Measurements from ENCODE around the gene POLE. TPM values are rescaled to one million over a fixed set of nuclear protein-coding genes. Genes with fewer than 3 reads are reported as not detected.

The POLE gene
- total RNA-seq, 1 donor from 2014 or later = 44.7 TPM

DNA sequence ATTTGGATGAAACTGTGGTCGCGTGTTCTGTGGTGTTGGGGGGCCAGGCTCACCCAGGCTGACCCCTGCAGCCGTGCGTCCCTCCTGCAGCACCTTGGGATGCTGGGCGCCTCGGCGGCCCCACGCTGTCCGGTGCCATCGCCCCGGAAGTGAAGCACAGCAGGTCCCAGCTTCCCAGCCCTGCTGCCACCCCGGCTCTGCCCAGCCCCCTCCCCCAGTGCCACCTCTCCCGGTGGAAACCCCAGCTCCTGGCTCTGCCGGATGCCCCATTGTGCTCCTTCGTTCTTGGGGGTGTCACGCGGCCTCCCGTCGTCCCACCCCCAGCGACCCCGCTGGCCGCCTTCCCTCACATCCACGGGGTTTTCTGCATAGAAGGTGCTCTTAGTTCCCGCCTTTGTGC, 102.0 kb downstream of the POLE start:
- Mint-ChIP-seq H3K9me3 (ENCODE audit: low read depth) (peaks cover 2% of the 10 kb centered on the region), H3K4me3 (ENCODE audit: unreplicated experiment) (no peak overlapping the region), H3K36me3 (ENCODE audit: low read depth) (peaks cover 5% of the 10 kb centered on the region), H3K27me3 (ENCODE audit: low read depth) (peaks cover 2% of the 10 kb centered on the region), H3K4me1 (ENCODE audit: low read depth) (no peaks in the 10 kb centered on the region), H3K27ac (ENCODE audit: unreplicated experiment) (no peak overlapping the region)
- DNase-seq (ENCODE audit: low spot score) = no peak
- TF ChIP-seq, protein P1, sequence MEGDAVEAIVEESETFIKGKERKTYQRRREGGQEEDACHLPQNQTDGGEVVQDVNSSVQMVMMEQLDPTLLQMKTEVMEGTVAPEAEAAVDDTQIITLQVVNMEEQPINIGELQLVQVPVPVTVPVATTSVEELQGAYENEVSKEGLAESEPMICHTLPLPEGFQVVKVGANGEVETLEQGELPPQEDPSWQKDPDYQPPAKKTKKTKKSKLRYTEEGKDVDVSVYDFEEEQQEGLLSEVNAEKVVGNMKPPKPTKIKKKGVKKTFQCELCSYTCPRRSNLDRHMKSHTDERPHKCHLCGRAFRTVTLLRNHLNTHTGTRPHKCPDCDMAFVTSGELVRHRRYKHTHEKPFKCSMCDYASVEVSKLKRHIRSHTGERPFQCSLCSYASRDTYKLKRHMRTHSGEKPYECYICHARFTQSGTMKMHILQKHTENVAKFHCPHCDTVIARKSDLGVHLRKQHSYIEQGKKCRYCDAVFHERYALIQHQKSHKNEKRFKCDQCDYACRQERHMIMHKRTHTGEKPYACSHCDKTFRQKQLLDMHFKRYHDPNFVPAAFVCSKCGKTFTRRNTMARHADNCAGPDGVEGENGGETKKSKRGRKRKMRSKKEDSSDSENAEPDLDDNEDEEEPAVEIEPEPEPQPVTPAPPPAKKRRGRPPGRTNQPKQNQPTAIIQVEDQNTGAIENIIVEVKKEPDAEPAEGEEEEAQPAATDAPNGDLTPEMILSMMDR (IDR thresholded peaks at IDR 0.05) = no peak

DNA sequence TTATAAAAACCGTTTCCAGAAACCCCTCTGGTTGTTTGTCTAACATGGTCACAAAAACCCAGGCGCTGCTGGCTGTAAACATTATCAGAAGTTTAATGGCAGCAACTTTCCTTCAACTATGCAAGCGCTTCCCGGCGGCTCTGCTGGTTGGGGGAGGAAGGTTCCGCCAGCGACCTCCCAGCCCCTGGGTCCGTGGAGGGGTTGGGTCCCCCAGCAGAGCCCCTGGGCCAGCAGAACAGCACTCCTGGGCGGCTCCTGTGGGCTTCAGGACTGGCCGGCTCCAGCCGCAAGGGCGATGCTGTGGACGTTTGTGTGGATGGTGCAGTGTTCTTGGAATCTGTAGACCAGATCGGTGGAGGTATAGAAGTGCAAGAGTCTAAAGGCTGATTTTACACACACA, 102.7 kb downstream of the POLE start:
- TF ChIP-seq, protein P1 (IDR thresholded peaks at IDR 0.05) = no peak
- no peak for DNase-seq (ENCODE audit: low spot score)
- no peak overlapping the region for H3K4me3 Mint-ChIP-seq (ENCODE audit: unreplicated experiment)
- H3K9me3 Mint-ChIP-seq (ENCODE audit: low read depth) = peaks cover 2% of the 10 kb centered on the region
- H3K27ac Mint-ChIP-seq (ENCODE audit: unreplicated experiment) = no peak overlapping the region
- no peaks in the 10 kb centered on the region for H3K4me1 Mint-ChIP-seq (ENCODE audit: low read depth)
- H3K36me3 Mint-ChIP-seq (ENCODE audit: low read depth) = peaks cover 5% of the 10 kb centered on the region
- peaks cover 2% of the 10 kb centered on the region for H3K27me3 Mint-ChIP-seq (ENCODE audit: low read depth)

DNA sequence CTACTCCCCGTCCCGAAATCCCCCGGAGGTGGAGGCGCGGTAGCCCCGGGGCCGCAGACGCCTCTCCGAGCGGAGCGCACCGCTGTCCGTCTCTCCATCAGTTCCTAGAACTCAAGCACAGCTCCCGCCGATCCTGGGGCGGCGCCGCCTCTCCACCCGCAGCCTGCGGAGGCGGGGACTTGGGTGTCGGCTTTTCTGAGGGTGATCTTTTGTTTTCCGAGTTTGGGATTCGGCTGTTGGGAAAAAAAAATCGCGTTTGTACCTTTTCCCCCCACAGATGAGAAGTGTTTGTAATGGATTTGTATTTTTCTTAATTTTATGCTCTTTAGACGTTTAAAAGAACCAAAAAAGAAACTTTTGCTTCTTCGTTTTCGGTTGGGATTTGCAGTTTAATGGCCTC, 103.4 kb downstream of the POLE start:
- no peaks in the 10 kb centered on the region for H3K9me3 Mint-ChIP-seq (ENCODE audit: low read depth)
- DNase-seq (ENCODE audit: low spot score) = no peak

DNA sequence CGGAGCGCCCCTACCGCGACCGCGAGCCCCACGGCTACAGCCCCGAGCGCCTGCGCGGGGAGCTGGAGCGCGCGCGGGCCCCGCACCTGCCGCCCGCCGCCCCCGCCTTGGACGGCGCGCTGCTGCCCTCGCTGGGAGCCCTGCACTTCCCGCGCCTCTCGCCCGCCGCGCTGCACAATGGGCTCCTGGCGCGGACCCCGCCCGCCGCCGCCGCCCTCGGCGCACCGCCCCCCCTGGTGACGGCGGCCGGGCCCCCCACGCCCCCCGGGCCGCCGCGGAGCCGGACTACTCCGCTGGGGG, 103.8 kb downstream of the POLE start:
- no peaks in the 10 kb centered on the region for H3K9me3 Mint-ChIP-seq (ENCODE audit: low read depth)
- H3K4me1 Mint-ChIP-seq (ENCODE audit: low read depth) = no peaks in the 10 kb centered on the region
- TF ChIP-seq, protein P1 (IDR thresholded peaks at IDR 0.05) = no peak
- DNase-seq (ENCODE audit: low spot score) = no peak
- no peak overlapping the region for H3K4me3 Mint-ChIP-seq (ENCODE audit: unreplicated experiment)
- H3K36me3 Mint-ChIP-seq (ENCODE audit: low read depth) = peaks cover 5% of the 10 kb centered on the region
- H3K27ac Mint-ChIP-seq (ENCODE audit: unreplicated experiment) = no peak overlapping the region
- H3K27me3 Mint-ChIP-seq (ENCODE audit: low read depth) = no peaks in the 10 kb centered on the region

More for the DNA sequence above, 103.4 kb downstream of the POLE start:
- TF ChIP-seq, protein P1 (IDR thresholded peaks at IDR 0.05) = no peak
- no peak overlapping the region for H3K27ac Mint-ChIP-seq (ENCODE audit: unreplicated experiment)
- H3K4me3 Mint-ChIP-seq (ENCODE audit: unreplicated experiment) = no peak overlapping the region
- H3K36me3 Mint-ChIP-seq (ENCODE audit: low read depth) = peaks cover 5% of the 10 kb centered on the region
- H3K4me1 Mint-ChIP-seq (ENCODE audit: low read depth) = no peaks in the 10 kb centered on the region
- H3K27me3 Mint-ChIP-seq (ENCODE audit: low read depth) = peaks cover 1% of the 10 kb centered on the region

DNA sequence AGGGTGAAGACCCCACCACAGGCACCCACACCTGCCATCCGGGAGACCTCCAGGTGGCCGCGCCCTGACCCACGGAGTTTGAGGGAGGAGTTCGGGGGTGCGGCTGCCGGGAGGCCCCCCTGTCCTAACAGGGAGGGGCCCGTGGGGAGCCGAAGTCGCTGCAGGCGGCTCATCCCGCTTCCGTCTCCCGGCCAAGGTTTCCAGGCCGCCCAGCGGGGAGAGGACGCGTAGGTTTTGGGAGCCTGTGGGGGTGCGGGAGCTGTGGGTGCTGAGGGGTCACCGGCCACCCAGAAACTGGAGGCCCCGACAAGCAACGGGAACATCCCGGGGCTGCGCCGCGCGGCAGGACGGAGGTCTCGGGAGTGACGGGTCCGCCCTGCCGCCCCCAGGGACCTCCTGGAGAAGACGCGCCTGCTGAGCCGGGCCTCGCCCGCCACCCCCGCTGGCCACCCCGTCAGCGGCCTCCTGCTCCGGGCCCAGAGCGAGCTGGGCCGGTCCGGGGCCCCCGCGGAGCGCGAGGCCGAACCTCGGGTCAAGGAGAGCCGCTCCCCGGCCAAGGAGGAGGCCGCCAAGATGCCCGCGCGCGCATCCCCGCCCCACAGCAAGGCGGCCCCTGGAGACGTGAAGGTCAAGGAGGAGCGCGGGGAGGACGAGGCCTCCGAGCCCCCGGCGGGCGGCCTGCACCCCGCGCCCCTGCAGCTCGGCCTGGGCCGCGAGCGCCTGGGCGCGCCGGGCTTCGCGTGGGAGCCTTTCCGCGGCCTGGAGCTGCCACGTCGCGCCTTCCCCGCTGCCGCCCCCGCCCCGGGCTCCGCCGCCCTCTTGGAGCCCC, 104.3 kb downstream of the POLE start:
- no peaks in the 10 kb centered on the region for H3K9me3 Mint-ChIP-seq (ENCODE audit: low read depth)
- TF ChIP-seq, protein P1 (IDR thresholded peaks at IDR 0.05) = no peak
- peaks cover 8% of the 10 kb centered on the region for H3K36me3 Mint-ChIP-seq (ENCODE audit: low read depth)
- no peaks in the 10 kb centered on the region for H3K27me3 Mint-ChIP-seq (ENCODE audit: low read depth)
- DNase-seq (ENCODE audit: low spot score) = no peak
- no peaks in the 10 kb centered on the region for H3K4me1 Mint-ChIP-seq (ENCODE audit: low read depth)
- H3K4me3 Mint-ChIP-seq (ENCODE audit: unreplicated experiment) = no peak overlapping the region
- no peak overlapping the region for H3K27ac Mint-ChIP-seq (ENCODE audit: unreplicated experiment)

Measured in chondrocyte (in vitro differentiated cells).